ENCODE results near the gene TUT7. TPM values are rescaled to one million over a fixed set of nuclear protein-coding genes. Genes with fewer than 3 reads are reported as not detected.

Gene TUT7
- total RNA-seq, 1 donor from 2014 or later, result 37.7 TPM

DNA sequence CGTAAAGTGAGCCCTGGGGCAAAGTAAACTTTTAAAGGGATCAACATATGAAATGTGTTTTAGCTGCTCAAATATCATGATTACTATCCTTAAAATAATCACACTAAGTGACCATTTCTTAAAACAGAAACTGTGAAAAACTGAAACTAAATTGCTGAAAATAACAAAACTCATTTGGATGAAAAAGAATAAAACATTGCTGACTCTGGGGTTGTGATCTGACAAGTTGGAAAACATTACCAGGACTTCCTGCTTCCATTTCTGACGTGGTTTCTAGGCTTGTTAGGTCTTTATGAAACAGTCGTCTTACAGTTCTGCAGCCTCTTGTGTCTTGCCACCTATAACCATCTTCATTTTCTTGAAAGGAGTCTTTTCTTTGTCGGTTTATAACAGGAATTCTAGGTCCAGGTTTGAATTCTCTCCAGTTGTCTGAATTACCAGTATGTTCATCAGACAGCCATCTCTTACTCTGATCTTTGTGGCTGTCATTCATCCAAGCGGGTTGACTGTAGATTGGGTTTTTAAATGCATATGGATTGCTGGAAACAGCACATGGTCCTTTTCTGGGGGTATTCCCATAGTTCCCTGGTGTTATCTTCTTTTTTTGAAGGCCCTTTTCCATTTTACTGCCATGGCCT lies 1.7 kb downstream of the TUT7 start:
- H3K4me1 ChIP-seq, result peaks cover 65% of the 10 kb centered on the region
- TF ChIP-seq, protein P1, sequence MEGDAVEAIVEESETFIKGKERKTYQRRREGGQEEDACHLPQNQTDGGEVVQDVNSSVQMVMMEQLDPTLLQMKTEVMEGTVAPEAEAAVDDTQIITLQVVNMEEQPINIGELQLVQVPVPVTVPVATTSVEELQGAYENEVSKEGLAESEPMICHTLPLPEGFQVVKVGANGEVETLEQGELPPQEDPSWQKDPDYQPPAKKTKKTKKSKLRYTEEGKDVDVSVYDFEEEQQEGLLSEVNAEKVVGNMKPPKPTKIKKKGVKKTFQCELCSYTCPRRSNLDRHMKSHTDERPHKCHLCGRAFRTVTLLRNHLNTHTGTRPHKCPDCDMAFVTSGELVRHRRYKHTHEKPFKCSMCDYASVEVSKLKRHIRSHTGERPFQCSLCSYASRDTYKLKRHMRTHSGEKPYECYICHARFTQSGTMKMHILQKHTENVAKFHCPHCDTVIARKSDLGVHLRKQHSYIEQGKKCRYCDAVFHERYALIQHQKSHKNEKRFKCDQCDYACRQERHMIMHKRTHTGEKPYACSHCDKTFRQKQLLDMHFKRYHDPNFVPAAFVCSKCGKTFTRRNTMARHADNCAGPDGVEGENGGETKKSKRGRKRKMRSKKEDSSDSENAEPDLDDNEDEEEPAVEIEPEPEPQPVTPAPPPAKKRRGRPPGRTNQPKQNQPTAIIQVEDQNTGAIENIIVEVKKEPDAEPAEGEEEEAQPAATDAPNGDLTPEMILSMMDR (IDR thresholded peaks at IDR 0.05), result no peak
- no peak for ATAC-seq
- no peaks in the 10 kb centered on the region for H3K27me3 ChIP-seq (ENCODE audit: low read depth)
- H3K27ac ChIP-seq, result peak overlapping the region; percentile 95
- no peaks in the 10 kb centered on the region for H3K9me3 ChIP-seq
- intact Hi-C loops (cut with DNase I), result no loop called here
- peaks cover 21% of the 10 kb centered on the region for H3K36me3 ChIP-seq
- no peak for DNase-seq
- H3K4me3 ChIP-seq, result peak overlapping the region; percentile 96

DNA sequence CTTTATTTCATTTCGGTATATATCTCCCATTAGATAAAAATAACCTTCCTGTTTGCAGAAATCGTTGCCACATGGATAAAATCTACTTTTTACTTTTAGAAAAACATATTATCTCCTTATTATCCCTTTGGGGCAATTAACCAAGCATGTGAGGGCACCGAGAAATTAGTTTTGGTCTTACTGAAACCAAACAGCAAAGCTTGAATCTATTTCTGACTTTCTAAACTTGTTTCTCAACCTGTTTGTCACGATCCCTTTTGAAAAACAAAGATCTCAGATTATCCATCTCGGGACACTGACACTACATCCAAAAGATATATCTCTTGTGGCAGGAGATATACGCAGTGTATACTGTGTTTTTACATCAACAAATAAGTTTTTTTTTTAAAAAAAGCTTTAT lies 2.3 kb downstream of the TUT7 start:
- intact Hi-C loops (cut with DNase I), result no loop called here
- no peaks in the 10 kb centered on the region for H3K27me3 ChIP-seq (ENCODE audit: low read depth)
- peaks cover 72% of the 10 kb centered on the region for H3K4me1 ChIP-seq
- ATAC-seq (no peak), DNase-seq (no peak)
- TF ChIP-seq, protein P1 (IDR thresholded peaks at IDR 0.05), result no peak
- H3K27ac ChIP-seq, result no peak overlapping the region
- H3K36me3 ChIP-seq, result peaks cover 21% of the 10 kb centered on the region
- peak overlapping the region; percentile 96 for H3K4me3 ChIP-seq
- no peaks in the 10 kb centered on the region for H3K9me3 ChIP-seq

DNA sequence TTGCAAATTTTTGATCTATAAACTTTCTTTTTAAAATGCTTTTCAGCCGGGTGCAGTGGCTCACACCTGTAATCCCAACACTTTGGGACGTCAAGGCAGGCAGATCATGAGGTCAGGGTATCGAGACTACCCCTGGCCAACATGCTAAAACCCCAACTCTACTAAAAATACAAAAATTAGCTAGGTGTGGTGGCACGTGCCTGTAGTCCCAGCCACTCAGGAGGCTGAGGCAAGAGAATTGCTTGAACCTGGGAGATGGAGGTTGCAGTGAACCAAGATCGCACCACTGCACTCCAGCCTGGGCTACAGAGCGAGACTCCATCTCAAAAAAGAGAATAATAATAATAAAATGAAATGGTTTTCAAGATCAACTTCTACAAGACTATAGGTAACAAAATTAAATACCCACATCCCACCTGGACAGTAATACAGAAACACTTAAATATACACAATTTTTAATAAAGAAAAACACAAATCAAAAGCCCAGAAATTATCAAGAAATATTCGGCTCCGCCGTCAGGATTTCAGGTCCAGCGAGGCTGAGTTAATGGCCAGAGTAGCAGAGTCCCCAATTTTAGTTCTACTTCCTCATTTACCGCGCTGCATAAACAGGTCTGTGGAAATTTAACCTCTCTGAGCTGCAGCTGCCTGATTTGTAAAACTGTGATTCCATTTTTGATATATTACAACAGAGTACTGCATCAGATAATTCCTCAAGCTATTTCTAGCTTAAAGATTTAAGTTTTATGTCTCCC lies 4.0 kb downstream of the TUT7 start:
- Histone ChIP-seq H3K4me3 (peak overlapping the region; percentile 96), H3K9me3 (no peaks in the 10 kb centered on the region), H3K36me3 (peaks cover 34% of the 10 kb centered on the region), H3K27ac (peak overlapping the region; percentile 12), H3K27me3 (ENCODE audit: low read depth) (no peaks in the 10 kb centered on the region), H3K4me1 (peaks cover 77% of the 10 kb centered on the region)
- no peak for DNase-seq
- TF ChIP-seq, protein P1 (IDR thresholded peaks at IDR 0.05), result no peak
- intact Hi-C loops (cut with DNase I), result no loop called here
- no peak for ATAC-seq

DNA sequence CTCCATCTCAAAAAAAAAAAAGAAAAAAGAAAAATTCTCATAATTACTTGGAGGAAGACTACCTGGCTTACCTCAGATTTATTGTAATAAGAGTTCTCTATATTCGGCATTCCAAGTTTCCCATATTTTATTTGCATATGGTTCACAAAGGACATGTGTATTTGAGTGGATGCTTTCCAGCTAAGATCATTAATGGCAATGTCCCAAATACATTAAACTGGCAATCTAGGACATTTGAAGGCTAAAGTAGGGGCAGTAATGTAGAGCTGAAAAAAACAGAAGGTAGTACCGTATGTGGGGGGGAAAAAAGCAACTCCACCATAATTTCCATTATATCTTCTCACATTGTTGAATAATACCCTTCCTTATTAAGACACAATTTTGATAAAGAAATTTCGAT lies 4.9 kb downstream of the TUT7 start:
- DNase-seq (no peak), ATAC-seq (no peak)
- H3K4me3 ChIP-seq, result no peak overlapping the region
- intact Hi-C loops (cut with DNase I), result no loop called here
- H3K36me3 ChIP-seq, result peaks cover 43% of the 10 kb centered on the region
- TF ChIP-seq, protein P1 (IDR thresholded peaks at IDR 0.05), result no peak
- H3K27me3 ChIP-seq (ENCODE audit: low read depth), result no peaks in the 10 kb centered on the region
- peaks cover 73% of the 10 kb centered on the region for H3K4me1 ChIP-seq
- H3K9me3 ChIP-seq, result no peaks in the 10 kb centered on the region
- H3K27ac ChIP-seq, result no peak overlapping the region

DNA sequence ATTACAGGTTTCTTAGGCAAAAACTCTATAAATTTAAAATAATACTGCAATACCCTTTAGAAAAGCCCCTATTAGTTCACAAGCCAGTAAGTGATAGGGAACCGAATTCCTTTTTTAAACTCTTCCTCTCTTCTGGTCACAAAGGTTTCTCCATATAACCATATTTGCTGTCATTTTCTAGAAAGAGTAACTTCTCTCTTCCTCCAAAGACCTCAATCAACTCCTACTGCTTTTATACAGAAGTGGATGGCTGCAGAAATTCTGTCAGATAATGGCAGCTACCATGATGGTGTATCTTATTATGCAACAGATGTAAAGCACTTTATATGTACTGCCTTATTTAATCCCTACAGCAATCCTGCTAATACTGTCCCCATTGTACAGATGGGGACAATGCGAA lies 6.2 kb downstream of the TUT7 start:
- Histone ChIP-seq H3K27ac (peak overlapping the region; percentile 19), H3K27me3 (ENCODE audit: low read depth) (no peaks in the 10 kb centered on the region), H3K9me3 (no peaks in the 10 kb centered on the region), H3K4me3 (no peak overlapping the region), H3K36me3 (peaks cover 56% of the 10 kb centered on the region), H3K4me1 (peaks cover 67% of the 10 kb centered on the region)
- DNase-seq, result no peak
- intact Hi-C loops (cut with DNase I), result no loop called here
- peak in 1 of 2 donors; percentile 25 for ATAC-seq
- TF ChIP-seq, protein P1 (IDR thresholded peaks at IDR 0.05), result no peak

Data from lower lobe of right lung (tissue), 2 donors.